ENCODE results near the gene ZNG1A.
A peak's percentile ranks its signal among the peaks of the same experiment; 100 is the strongest.
"Not testable (repeated sequence)": the region's sequence is repeated elsewhere in the genome, so short reads cannot be mapped to it uniquely, and the experiment has no call there.

Gene ZNG1A

GRCh38 chr9:212297-212696 is 33.4 kb upstream of the ZNG1A start:
- Mint-ChIP-seq H3K27me3 (peaks cover 2% of the 10 kb centered on the region), H3K4me1 (peaks cover 16% of the 10 kb centered on the region), H3K36me3 (ENCODE audit: low read depth) (no peaks in the 10 kb centered on the region), H3K9me3 (no peaks in the 10 kb centered on the region), H3K4me3 (no peak overlapping the region), H3K27ac (no peak overlapping the region)
- ATAC-seq: no peak
- no peak for DNase-seq

DNA sequence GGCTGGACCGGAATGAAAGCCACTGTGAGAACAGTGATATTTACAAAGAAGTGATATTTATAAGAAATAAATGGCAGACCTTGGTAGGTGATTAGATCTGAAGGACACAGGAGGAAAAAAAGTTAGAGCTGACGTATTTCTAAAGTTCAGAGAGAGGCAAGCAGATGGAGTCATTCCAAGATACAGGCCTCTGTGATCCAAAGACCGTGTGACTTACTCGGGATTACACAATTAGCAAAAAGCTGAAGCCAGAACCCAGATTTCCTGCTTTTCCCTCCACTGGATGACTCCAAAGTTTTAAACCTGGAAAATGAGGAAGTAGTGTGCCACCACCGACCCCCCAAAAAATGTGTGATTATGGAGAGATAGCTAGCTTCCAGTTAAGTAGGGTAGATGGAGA is 32.7 kb upstream of the ZNG1A start:
- Mint-ChIP-seq H3K4me1 (peaks cover 11% of the 10 kb centered on the region), H3K36me3 (ENCODE audit: low read depth) (no peaks in the 10 kb centered on the region), H3K27me3 (peaks cover 2% of the 10 kb centered on the region), H3K4me3 (no peak overlapping the region), H3K27ac (no peak overlapping the region), H3K9me3 (no peaks in the 10 kb centered on the region)
- ATAC-seq: no peak
- no peak for DNase-seq

- Mint-ChIP-seq H3K4me3 (no peak overlapping the region), H3K27ac (no peak overlapping the region), H3K4me1 (peaks cover 10% of the 10 kb centered on the region), H3K9me3 (no peaks in the 10 kb centered on the region), H3K36me3 (ENCODE audit: low read depth) (no peaks in the 10 kb centered on the region), H3K27me3 (peaks cover 2% of the 10 kb centered on the region)
- DNase-seq (no peak), ATAC-seq (no peak)
Measured at GRCh38 chr9:211036-211435, 32.2 kb upstream of the ZNG1A start.

DNA sequence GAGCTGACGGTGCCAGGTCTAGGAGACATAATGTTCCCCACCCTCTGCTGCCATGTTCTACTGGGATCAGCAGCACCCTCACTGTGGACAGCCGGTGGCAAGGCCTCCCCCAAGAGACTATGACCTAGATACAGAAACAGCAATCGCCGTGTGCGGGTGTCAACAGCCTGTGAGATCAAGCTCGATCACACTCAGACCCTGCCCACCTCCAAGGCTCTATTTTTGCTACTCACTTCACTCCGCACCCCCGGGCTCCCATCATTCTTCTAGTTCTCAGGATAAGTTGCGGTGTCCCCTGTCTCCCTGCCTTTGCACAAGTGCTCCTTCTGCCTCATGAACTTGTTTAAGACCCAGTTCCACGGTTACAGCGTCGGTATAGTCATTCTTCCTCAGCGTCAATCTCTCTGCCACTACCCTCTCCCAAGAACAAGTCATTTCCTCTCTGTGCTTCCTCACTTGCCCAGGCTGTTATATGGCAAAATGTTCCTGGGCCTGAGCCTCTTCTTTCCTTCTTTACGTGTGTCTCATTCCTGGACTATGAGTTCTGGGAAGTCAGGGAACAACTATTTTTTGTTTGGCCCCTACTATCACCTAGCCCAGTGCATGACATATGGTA is 30.4 kb upstream of the ZNG1A start:
- DNase-seq: no peak
- Mint-ChIP-seq H3K27me3 (peaks cover 2% of the 10 kb centered on the region), H3K36me3 (ENCODE audit: low read depth) (no peaks in the 10 kb centered on the region), H3K4me1 (peaks cover 2% of the 10 kb centered on the region), H3K9me3 (no peaks in the 10 kb centered on the region), H3K4me3 (no peak overlapping the region), H3K27ac (no peak overlapping the region)
- no peak for ATAC-seq

DNA sequence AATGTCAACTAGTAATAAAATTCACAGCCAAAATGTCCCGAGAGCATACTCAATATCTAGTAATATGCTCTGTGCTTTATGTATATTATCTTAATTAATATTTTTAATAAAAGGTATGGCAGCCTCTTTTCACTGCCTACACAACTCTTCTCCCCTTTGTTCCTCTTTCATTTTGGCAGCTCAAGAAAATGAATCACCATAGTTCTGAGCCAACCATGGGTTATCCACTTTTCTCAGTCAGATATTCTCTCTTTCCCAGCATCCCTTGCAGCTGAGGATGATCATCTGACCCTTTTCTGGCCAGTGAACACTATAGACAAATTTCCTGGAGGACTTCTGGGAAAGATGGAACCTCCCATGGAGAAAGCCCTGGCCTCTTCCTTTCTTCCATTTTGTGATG is 27.6 kb upstream of the ZNG1A start:
- Mint-ChIP-seq H3K27ac (no peak overlapping the region), H3K36me3 (ENCODE audit: low read depth) (no peaks in the 10 kb centered on the region), H3K27me3 (peaks cover 4% of the 10 kb centered on the region), H3K9me3 (no peaks in the 10 kb centered on the region), H3K4me3 (no peak overlapping the region), H3K4me1 (no peaks in the 10 kb centered on the region)
- ATAC-seq: no peak
- no peak for DNase-seq

- not testable (repeated sequence) for H3K27me3 Mint-ChIP-seq; H3K27ac Mint-ChIP-seq; H3K4me1 Mint-ChIP-seq; ATAC-seq; H3K4me3 Mint-ChIP-seq; DNase-seq; H3K36me3 Mint-ChIP-seq (ENCODE audit: low read depth); H3K9me3 Mint-ChIP-seq
Measured at GRCh38 chr9:199601-200000, 20.7 kb upstream of the ZNG1A start.

GRCh38 chr9:178140-178825 is 573 bp downstream of the ZNG1A start:
- peak; percentile 3 for DNase-seq
- H3K27me3 Mint-ChIP-seq; ATAC-seq; H3K9me3 Mint-ChIP-seq; H3K36me3 Mint-ChIP-seq (ENCODE audit: low read depth); H3K4me1 Mint-ChIP-seq: not testable (repeated sequence)
- H3K4me3 Mint-ChIP-seq: peak overlapping the region; percentile 85
- peak overlapping the region; percentile 90 for H3K27ac Mint-ChIP-seq

DNA sequence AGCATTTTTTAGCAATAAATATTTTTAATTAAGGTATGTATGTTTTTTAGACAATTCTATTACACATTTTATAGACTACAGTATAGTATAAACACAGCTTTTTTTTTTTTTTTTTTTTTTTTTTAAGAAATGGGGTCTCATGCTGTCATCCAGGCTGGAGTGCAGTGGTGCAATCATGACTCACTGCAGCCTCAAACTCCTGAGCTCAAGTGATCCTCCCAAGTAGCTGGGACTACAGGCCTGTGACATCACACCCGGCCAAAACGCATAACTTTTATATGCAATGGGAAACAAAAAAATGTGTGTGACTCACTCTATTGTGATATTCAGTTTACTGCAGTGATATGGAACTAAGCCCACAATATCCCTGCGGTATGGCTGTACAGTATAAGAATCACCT is 9.1 kb downstream of the ZNG1A start:
- ATAC-seq; H3K27ac Mint-ChIP-seq; DNase-seq; H3K9me3 Mint-ChIP-seq; H3K4me1 Mint-ChIP-seq; H3K4me3 Mint-ChIP-seq; H3K36me3 Mint-ChIP-seq (ENCODE audit: low read depth); H3K27me3 Mint-ChIP-seq: not testable (repeated sequence)

GRCh38 chr9:159871-160270 is 19.0 kb downstream of the ZNG1A start:
- not testable (repeated sequence) for H3K4me1 Mint-ChIP-seq; DNase-seq; H3K27me3 Mint-ChIP-seq; H3K27ac Mint-ChIP-seq; ATAC-seq; H3K36me3 Mint-ChIP-seq (ENCODE audit: low read depth); H3K4me3 Mint-ChIP-seq; H3K9me3 Mint-ChIP-seq

- not testable (repeated sequence) for H3K36me3 Mint-ChIP-seq (ENCODE audit: low read depth); DNase-seq; ATAC-seq; H3K27ac Mint-ChIP-seq; H3K4me3 Mint-ChIP-seq; H3K4me1 Mint-ChIP-seq; H3K27me3 Mint-ChIP-seq; H3K9me3 Mint-ChIP-seq
Measured at GRCh38 chr9:151173-151572, 27.7 kb downstream of the ZNG1A start.

GRCh38 chr9:139880-140279 is 39.0 kb downstream of the ZNG1A start:
- not testable (repeated sequence) for DNase-seq; ATAC-seq; H3K36me3 Mint-ChIP-seq (ENCODE audit: low read depth); H3K4me1 Mint-ChIP-seq; H3K27me3 Mint-ChIP-seq; H3K27ac Mint-ChIP-seq; H3K4me3 Mint-ChIP-seq; H3K9me3 Mint-ChIP-seq

- Mint-ChIP-seq H3K4me3 (peak within 1 kb of the TSS; percentile 59), H3K36me3 (ENCODE audit: low read depth) (peaks cover 11% of the 10 kb centered on the region), H3K4me1 (peaks cover 22% of the 10 kb centered on the region), H3K27me3 (peaks cover 35% of the 10 kb centered on the region)
- not testable (repeated sequence) for H3K9me3 Mint-ChIP-seq, H3K27ac Mint-ChIP-seq, ATAC-seq, DNase-seq
Measured at GRCh38 chr9:117995-118467, 60.8 kb downstream of the ZNG1A start, which contains the start of gene FOXD4. Gene FOXD4, minus strand, starts transcription at chr9:118417. Its CDS starts 298 bp downstream, at chr9:118119.

- peaks cover 11% of the 10 kb centered on the region for H3K36me3 Mint-ChIP-seq (ENCODE audit: low read depth)
- ATAC-seq, H3K9me3 Mint-ChIP-seq, H3K27ac Mint-ChIP-seq: not testable (repeated sequence)
- H3K4me1 Mint-ChIP-seq: peaks cover 28% of the 10 kb centered on the region
- H3K27me3 Mint-ChIP-seq: peaks cover 40% of the 10 kb centered on the region
- peak overlapping the region; percentile 59 for H3K4me3 Mint-ChIP-seq
- peak; percentile 34 for DNase-seq
Measured at GRCh38 chr9:117144-117994, 61.5 kb downstream of the ZNG1A start.

DNA sequence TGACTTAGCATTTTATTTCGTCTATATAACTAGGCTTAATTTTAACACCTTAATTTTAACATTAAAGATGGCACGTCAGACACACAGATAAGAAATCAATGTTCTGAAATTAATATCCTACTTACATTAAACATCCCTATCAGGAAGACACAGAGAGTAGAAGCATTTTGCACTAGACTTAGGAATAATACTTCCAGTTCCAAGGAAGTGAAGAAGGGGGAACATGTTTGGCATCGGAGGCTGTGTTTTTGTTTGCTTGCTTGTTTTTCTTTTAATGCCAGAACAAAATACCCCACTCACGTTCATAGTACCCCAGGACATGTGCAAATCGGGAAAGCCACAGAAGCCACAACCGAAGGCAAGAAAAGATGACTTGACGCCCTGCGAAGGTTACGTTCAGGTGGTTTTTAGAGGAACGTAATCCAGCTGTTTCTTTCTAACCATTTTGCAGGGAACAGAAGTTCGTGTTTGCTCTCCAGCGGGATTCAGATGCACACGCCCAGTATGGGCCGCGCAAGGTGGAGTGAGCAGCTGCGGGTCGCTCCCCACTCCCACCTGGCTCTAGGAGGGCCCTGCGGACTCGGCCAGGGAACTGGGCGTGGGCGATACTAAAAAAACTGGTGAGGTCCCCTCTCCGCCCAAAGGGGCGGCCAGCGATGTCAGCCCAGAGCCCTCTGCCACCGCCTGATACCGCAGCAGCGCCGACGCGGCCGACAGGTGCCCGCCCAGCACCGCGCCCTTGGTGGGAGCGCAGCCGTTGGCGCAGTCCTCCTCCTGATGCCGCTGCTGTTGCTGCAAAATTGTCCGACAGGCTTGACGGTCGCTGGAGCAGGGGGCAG is 62.4 kb downstream of the ZNG1A start:
- Mint-ChIP-seq H3K36me3 (ENCODE audit: low read depth) (peaks cover 10% of the 10 kb centered on the region), H3K4me1 (peaks cover 28% of the 10 kb centered on the region), H3K27me3 (peaks cover 44% of the 10 kb centered on the region), H3K4me3 (peak overlapping the region; percentile 61)
- not testable (repeated sequence) for H3K9me3 Mint-ChIP-seq, H3K27ac Mint-ChIP-seq, DNase-seq, ATAC-seq

Data from activated naive CD8-positive, alpha-beta T cell treated with anti-CD3 and anti-CD28 coated beads, Interleukin-2, amount 50 U/mL, for 24 hours (primary cell).